ENCODE measurements around the gene ENOX2. TPM values are rescaled to one million over a fixed set of nuclear protein-coding genes. Genes with fewer than 3 reads are reported as not detected.

ENOX2 gene
- total RNA-seq, 1 experiment from 2014 or later, result 12.9 TPM

GRCh38 chrX:130893356-130894085 is 9.5 kb downstream of the ENOX2 start:
- ChIA-PET POLR2A (no interaction called here), CTCF (no interaction called here), RAD21 (ENCODE audit: low non-redundant PET in 1 of 2, low total read pairs in 2 of 2, uncharacterized antibody in 2 of 2, unreplicated experiment in 2 of 2) (no interaction called here)
- Histone ChIP-seq H4K20me1 (ENCODE audit: insufficient read depth) (no peaks in the 10 kb centered on the region), H3K4me2 (ENCODE audit: low read length) (no peak overlapping the region), H3K36me3 (ENCODE audit: control insufficient read depth in 1 of 2, insufficient read depth in 2 of 2, low read length in 2 of 2) (no peaks in the 10 kb centered on the region), H3K79me2 (ENCODE audit: insufficient read depth, low read length) (no peaks in the 10 kb centered on the region), H3K9ac (ENCODE audit: low read length) (no peak overlapping the region), H3K4me3 (replicated peaks in 1 of 2; ENCODE audit: low read depth in 1 of 2, low read length in 2 of 2) (no peak overlapping the region), H3K4me1 (ENCODE audit: control insufficient read depth in 1 of 2, insufficient read depth in 2 of 2, low read length in 2 of 2) (no peaks in the 10 kb centered on the region), H3K9me3 (ENCODE audit: control insufficient read depth in 1 of 2, insufficient read depth in 1 of 2, low read depth in 1 of 2, low read length in 2 of 2) (no peaks in the 10 kb centered on the region), H3K27me3 (ENCODE audit: insufficient read depth, low read length) (no peaks in the 10 kb centered on the region), H2AFZ (ENCODE audit: low read depth, low read length, poor library complexity, severe bottlenecking) (no peak overlapping the region), H3K9me2 (ENCODE audit: insufficient read depth) (no peaks in the 10 kb centered on the region), H3K27ac (ENCODE audit: low read depth, low read length) (no peak overlapping the region)
- no TSS peak for BruUV-seq (replicated peaks)
- TF ChIP-seq ELF1 (IDR thresholded peaks at IDR 0.05; ENCODE audit: borderline replicate concordance, low read depth), result no peak
- no peak for TF ChIP-seq POLR2A (IDR thresholded peaks at IDR 0.05; ENCODE audit: borderline replicate concordance, extremely low read depth, insufficient read depth, insufficient read length)
- TF ChIP-seq SIN3A (IDR thresholded peaks at IDR 0.05; ENCODE audit: low read depth), result no peak
- DNase-seq (ENCODE audit: low read depth, low spot score) (no peak), ATAC-seq (no peak)
- intact Hi-C loops (cut with micrococcal nuclease), result no loop called here

GRCh38 chrX:130887376-130887775 is 15.6 kb downstream of the ENOX2 start:
- Histone ChIP-seq H3K27me3 (ENCODE audit: insufficient read depth, low read length) (no peaks in the 10 kb centered on the region), H4K20me1 (ENCODE audit: insufficient read depth) (no peaks in the 10 kb centered on the region), H3K4me1 (ENCODE audit: control insufficient read depth in 1 of 2, insufficient read depth in 2 of 2, low read length in 2 of 2) (no peaks in the 10 kb centered on the region), H3K36me3 (ENCODE audit: control insufficient read depth in 1 of 2, insufficient read depth in 2 of 2, low read length in 2 of 2) (no peaks in the 10 kb centered on the region), H3K27ac (ENCODE audit: low read depth, low read length) (no peak overlapping the region), H3K9me3 (ENCODE audit: control insufficient read depth in 1 of 2, insufficient read depth in 1 of 2, low read depth in 1 of 2, low read length in 2 of 2) (no peaks in the 10 kb centered on the region), H3K4me2 (ENCODE audit: low read length) (no peak overlapping the region), H2AFZ (ENCODE audit: low read depth, low read length, poor library complexity, severe bottlenecking) (no peak overlapping the region), H3K4me3 (replicated peaks in 1 of 2; ENCODE audit: low read depth in 1 of 2, low read length in 2 of 2) (no peak overlapping the region), H3K79me2 (ENCODE audit: insufficient read depth, low read length) (no peaks in the 10 kb centered on the region), H3K9ac (ENCODE audit: low read length) (no peak overlapping the region), H3K9me2 (ENCODE audit: insufficient read depth) (no peaks in the 10 kb centered on the region)
- ChIA-PET CTCF (no interaction called here), RAD21 (ENCODE audit: low non-redundant PET in 1 of 2, low total read pairs in 2 of 2, uncharacterized antibody in 2 of 2, unreplicated experiment in 2 of 2) (no interaction called here), POLR2A (no interaction called here)
- DNase-seq (ENCODE audit: low read depth, low spot score), result no peak
- no peak for ATAC-seq
- intact Hi-C loops (cut with micrococcal nuclease), result no loop called here
- TF ChIP-seq EZH2phosphoT487 (IDR thresholded peaks at IDR 0.05; ENCODE audit: borderline replicate concordance), result no peak
- no peak for TF ChIP-seq POLR2AphosphoS5 (IDR thresholded peaks at IDR 0.05; ENCODE audit: low read depth, low read length)
- BruUV-seq (replicated peaks), result no TSS peak

Data from HCT116 (cell line).